Tibial nerve (tissue), 4 donors: ENCODE data around the gene SNRPD2.

Source experiments
- CTCF ChIP-seq, 5 experiments: fragments of 200-600 bp in 3 of 5; fragments of 450-650 bp in 2 of 5; sonication (generic) in 3 of 5; IDR thresholded peaks; one replicate each; pipeline ENCODE4 v1.5.1; 2016 to 2019; ENCODE audit warnings: antibody characterized with exemption in 5 of 5, mild to moderate bottlenecking in 3 of 5, moderate library complexity in 2 of 5
- EP300 ChIP-seq, 2 donors: sonication (generic); formaldehyde crosslinking; IDR thresholded peaks; one replicate each; pipeline ENCODE4 v1.6.1; 2017; ENCODE audit warnings: antibody characterized with exemption in 2 of 2, mild to moderate bottlenecking in 1 of 2
- POLR2A ChIP-seq, 2 donors: fragments of 450-650 bp; IDR thresholded peaks; one replicate each; pipeline ENCODE4 v1.6.1; 2017; ENCODE audit warnings: antibody characterized with exemption in 2 of 2, mild to moderate bottlenecking in 2 of 2, moderate library complexity in 2 of 2

DNA sequence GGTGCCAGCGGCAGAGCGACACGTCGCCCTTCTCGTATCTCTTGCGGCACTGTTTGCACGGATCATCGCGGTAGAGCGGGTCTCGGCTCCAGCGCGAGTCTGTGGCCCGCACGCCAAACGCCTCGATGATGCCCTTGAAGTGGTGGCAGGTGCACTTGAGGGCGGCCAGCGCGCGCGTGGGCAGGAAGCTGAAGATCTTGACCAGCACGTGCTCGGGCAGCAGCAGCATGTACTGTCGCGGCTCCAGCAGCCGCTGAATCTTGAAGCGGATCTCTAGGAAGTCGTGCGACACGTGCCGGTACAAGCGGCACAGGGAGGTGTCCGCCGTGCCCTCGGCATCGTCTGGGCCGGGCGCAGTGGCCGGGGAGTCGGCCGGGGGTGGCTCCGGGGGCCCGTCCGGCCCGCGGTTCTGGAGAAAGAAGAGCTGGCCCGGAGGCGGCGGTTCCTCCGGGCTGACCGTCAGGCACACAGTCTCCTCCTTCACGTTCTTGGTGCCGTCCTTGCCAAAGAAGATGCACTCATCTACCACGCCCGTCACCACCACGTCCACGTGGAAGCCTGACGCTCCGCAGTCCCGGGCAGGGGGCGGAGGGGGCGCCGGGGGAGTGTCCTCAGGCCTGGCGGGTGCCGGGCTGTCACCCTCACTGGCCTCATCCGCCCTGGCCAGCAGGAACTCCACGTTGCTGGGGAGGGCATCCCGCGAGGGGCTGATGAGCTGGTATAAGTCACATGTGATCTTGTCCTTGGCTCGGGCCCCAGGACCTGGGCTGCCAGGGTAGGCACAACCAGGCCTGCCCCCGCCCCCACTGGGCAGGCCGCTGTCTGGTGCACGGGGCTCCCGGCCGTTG is 20.3 kb upstream of the SNRPD2 start:
- TF ChIP-seq CTCF (IDR thresholded peaks at IDR 0.05) (no peak), EP300 (IDR thresholded peaks at IDR 0.05) (no peak), POLR2A (IDR thresholded peaks at IDR 0.05) (no peak)
